ENCODE measurements around the gene LRP8.

GRCh38 chr1:53338423-53338822, 10.6 kb upstream of the LRP8 start:
- TF ChIP-seq EZH2 (IDR thresholded peaks at IDR 0.05; ENCODE audit: insufficient read depth, poor library complexity, severe bottlenecking) (no peak), EZH2phosphoT487 (IDR thresholded peaks at IDR 0.05; ENCODE audit: insufficient read depth, low read depth) (no peak)

Measured in GM23248 (cell line).